Measurements from ENCODE around the gene PRKCA.

Gene PRKCA

GRCh38 chr17:66839616-66840015 is 537.2 kb downstream of the PRKCA start:
- no peak for DNase-seq (ENCODE audit: low read depth)

DNA sequence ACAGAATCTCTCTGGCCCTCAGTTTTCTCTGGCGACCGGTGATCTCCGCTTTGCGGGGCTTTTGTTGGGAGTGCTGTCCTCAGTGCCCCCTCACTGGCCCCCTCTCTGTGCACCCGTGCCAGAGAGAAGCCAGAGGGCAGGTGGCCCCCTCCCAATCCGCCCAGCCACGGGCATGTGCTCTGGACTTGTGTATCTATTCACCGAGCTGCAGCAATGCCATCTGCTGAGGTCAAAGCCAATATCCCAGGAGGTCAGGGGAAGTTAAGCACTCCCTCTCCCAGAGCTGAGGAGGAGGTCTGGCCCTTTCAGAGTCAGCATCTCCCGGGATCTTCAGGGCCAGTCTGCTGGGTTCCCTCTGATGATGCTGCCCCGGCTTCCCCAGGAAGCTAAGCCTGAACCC is 537.6 kb downstream of the PRKCA start:
- no peak for DNase-seq (ENCODE audit: low read depth)

DNA sequence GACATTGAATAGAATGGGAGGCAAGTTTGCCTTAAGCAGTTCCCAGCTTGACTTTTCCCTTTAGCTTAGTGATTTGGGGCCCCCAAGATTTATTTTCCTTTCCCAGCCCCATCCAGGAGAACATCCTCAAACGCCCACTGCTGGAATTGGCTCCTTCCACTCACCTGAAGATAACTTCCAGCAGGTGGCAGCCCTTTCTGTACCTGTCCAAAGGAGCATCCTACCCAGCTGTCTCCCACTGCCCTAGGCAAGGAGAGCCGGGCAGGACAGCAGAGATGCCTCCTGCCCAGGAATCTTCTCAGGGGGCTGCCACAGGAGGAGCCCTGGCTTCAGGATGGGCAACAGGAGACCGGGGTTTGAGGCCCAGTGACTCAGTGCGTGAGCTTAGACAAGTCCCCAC is 538.9 kb downstream of the PRKCA start:
- no peak for DNase-seq (ENCODE audit: low read depth)

DNA sequence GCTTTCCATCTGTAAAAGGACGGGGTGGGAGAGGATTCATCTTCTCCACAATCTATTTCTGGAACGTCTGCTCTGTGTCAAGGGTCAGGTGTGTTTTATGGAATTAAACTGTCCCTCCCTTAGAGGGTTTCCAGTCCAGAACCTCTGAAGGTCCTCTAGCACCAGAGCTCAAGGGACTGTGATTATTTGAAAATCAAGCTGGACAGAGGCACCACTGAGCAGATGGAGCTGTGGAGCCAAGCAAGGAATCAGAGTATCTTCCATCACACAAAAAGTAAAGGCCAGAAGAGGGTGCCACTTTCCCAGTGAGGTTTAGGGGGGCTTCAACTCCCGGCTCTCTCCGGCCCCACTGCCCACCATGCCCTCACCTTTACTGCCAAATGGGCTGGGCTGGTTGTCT is 539.3 kb downstream of the PRKCA start:
- DNase-seq (ENCODE audit: low read depth) = no peak

DNA sequence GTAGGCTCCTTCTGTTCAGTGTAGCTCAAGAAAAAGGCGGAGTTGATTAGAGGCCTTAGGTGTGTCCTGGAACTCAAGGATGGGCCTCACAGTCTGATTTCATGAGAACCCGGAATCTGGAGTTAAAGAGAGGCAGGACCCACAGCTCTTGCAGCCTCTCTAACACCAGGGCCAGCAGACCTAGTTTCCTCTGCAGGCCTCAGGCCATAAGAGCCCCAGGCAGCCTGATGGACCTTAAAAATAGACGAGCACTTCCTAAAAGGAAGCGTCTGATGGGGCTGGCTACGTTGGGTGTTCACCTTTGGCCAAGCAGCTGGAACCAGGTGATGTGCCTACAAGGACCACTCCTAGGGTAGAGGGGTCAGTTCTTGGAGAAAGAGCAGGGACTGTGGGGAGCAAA is 540.1 kb downstream of the PRKCA start:
- no peak for DNase-seq (ENCODE audit: low read depth)

DNA sequence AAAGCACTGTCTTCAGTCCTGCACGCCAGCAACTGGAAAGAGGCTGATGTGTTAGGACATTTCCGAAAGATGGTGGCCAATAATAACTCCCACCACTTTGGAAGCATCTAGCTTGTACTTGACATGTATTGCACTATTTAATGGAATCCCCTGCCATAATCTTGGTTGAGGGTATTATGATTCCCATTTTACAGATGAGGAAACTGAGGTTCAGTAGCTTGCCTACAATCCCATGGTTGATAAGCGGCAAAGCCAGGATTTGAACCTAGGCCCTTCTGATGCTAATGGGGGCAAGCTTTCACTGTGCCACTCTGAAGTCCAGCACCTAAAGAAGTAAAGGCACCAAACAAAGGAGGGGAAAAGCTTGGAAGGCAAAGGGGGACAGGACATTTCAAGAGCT is 540.5 kb downstream of the PRKCA start:
- no peak for DNase-seq (ENCODE audit: low read depth)

- no peak for DNase-seq (ENCODE audit: low read depth)
Observed at GRCh38 chr17:66843627-66844026, 541.2 kb downstream of the PRKCA start.

DNA sequence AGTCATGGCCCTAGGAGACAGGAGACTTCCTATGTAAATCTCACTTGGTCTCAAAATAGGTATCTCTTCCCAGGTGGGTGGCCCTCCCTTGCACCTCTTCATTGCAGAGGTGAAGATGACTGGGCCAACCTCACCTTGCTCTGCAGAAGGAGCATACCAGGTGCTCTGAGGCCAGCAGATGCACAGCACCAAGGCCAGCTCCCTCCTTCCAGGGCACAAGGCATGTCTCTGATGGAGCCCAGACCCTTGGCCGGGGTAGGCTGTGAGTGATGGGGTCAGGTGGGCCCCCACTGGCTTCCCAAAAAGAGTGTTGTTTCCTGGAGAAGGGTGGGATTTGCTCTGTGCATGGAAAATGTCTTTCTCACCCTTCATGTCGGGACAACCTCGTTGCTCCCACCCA is 545.3 kb downstream of the PRKCA start:
- no peak for DNase-seq (ENCODE audit: low read depth)

GRCh38 chr17:66848496-66848895 is 546.1 kb downstream of the PRKCA start:
- no peak for DNase-seq (ENCODE audit: low read depth)

- no peak for DNase-seq (ENCODE audit: low read depth)
Observed at GRCh38 chr17:66849032-66849655, 546.7 kb downstream of the PRKCA start.

GRCh38 chr17:66849851-66850580 is 547.6 kb downstream of the PRKCA start:
- no peak for DNase-seq (ENCODE audit: low read depth)

- no peak for DNase-seq (ENCODE audit: low read depth)
Observed at GRCh38 chr17:66850692-66851091, 548.3 kb downstream of the PRKCA start.

- no peak for DNase-seq (ENCODE audit: low read depth)
Observed at GRCh38 chr17:66855204-66855603, 552.8 kb downstream of the PRKCA start.

DNA sequence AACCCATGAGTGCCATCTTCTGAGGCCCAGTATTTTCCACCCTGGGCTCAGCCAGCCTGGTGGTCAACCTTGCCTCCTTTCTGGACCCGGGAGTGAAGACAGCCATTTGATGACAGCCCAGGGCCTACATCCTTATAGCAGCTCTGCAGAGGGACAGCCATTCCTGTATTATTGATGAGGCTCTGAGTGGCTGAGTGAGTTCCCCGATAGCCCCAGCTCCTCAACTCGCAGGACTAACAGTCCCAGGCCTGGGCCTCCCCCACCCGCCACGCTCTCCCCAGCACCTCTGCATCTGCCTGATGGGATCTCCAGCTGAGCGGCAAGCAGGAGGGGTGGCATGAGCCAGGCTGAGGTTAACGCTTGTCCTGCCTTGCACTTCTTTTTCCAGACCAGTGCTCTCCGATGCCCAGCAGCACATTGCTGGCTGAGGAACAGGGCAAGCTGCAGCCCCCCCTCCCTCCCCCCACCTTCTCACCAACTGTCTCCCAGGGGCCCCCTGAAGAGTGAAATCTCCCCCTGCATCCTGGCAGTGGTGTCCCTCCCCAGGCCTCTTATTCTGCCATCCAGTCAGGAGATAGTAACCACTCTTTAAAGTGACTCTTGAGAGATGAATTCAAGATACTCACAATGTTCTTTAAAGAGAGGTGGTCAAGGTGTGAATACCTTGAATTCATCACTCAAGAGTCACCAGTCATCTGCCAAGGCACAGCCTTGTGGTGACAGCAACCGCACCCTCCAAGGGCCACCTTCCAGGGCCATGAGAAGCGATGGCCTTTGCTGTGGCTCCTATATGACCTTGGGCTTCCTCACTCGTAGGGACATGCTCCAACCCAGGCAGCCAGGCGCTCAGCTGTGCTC is 556.0 kb downstream of the PRKCA start:
- DNase-seq (ENCODE audit: low read depth) = no peak

GRCh38 chr17:66859353-66859752 is 556.9 kb downstream of the PRKCA start:
- DNase-seq (ENCODE audit: low read depth) = no peak

GRCh38 chr17:66860204-66860603 is 557.8 kb downstream of the PRKCA start:
- DNase-seq (ENCODE audit: low read depth) = no peak
